HepG2 (cell line): Measurements from ENCODE around the gene MARF1. TPM values are rescaled to one million over a fixed set of nuclear protein-coding genes. Genes with fewer than 3 reads are reported as not detected.

Source experiments
- HDAC1 ChIP-seq: sonication (generic); formaldehyde crosslinking; IDR thresholded peaks from 2 replicates; pipeline ENCODE4 v1.5.1; 2020; ENCODE audit warnings: mild to moderate bottlenecking, missing genetic modification reagents
- TOE1 ChIP-seq: sonication (generic); formaldehyde crosslinking; IDR thresholded peaks from 2 replicates; pipeline ENCODE4 v1.4.0; 2020; ENCODE audit warnings: mild to moderate bottlenecking, missing genetic modification reagents
- WIZ ChIP-seq: sonication (generic); formaldehyde crosslinking; IDR thresholded peaks from 2 replicates; pipeline ENCODE4 v1.5.1; 2020; ENCODE audit warnings: mild to moderate bottlenecking, missing genetic modification reagents
- ZNF136 ChIP-seq: sonication (generic); formaldehyde crosslinking; IDR thresholded peaks from 2 replicates; pipeline ENCODE4 v1.8.1; 2022; ENCODE audit warnings: low read depth, mild to moderate bottlenecking, moderate library complexity, missing genetic modification reagents
- ZNF782 ChIP-seq: sonication (generic); formaldehyde crosslinking; IDR thresholded peaks from 2 replicates; pipeline ENCODE4 v1.4.0; 2020; ENCODE audit warnings: missing genetic modification reagents, mild to moderate bottlenecking, borderline replicate concordance
- polyA plus RNA-seq, 8 experiments: library from polyadenylated mRNA; depleted of rRNA in 3 of 8; stranded (reverse) in 7 of 8; unstranded in 1 of 8; fragments of >200 nt; fragmentation: Illumina TruSeq in 4 of 8; extraction: Trizol in 4 of 8; gene quantifications; 2 replicates each; pipeline versions ENCODE4 v1.2.1 to v1.2.3, GENCODE V29; 2011 to 2016; ENCODE audit warnings: low read depth in 4 of 8, missing spikeins in 1 of 8, mixed read lengths in 1 of 8; ENCODE audit not compliant: insufficient read depth in 1 of 8
- total RNA-seq, 5 experiments: library from RNA; depleted of rRNA; stranded (reverse); fragments of >200 nt; fragmentation: Illumina TruSeq; extraction: Trizol; gene quantifications; 2 replicates each; pipeline ENCODE4 v1.2.3, GENCODE V29; 2016; ENCODE audit warnings: low read depth in 1 of 5
- TF ChIP-seq, protein P1 (sequence below): sonication (generic); formaldehyde crosslinking; IDR thresholded peaks from 2 replicates; pipeline ENCODE4 v1.9.0; 2021; ENCODE audit warnings: mild to moderate bottlenecking, missing genetic modification reagents
- TF ChIP-seq, protein P2 (sequence below): sonication (generic); formaldehyde crosslinking; IDR thresholded peaks from 2 replicates; pipeline ENCODE4 v1.4.0; 2020; ENCODE audit warnings: mild to moderate bottlenecking, missing genetic modification reagents
- TF ChIP-seq, protein P3 (sequence below): sonication (generic); formaldehyde crosslinking; IDR thresholded peaks from 2 replicates; pipeline ENCODE4 v1.4.0; 2020; ENCODE audit warnings: low read depth, mild to moderate bottlenecking, missing genetic modification reagents
- TF ChIP-seq, protein P4 (sequence below): sonication (generic); formaldehyde crosslinking; IDR thresholded peaks from 2 replicates; pipeline ENCODE4 v1.4.0; 2020; ENCODE audit warnings: missing genetic modification reagents
- TF ChIP-seq, protein P5 (sequence below): sonication (generic); formaldehyde crosslinking; IDR thresholded peaks from 2 replicates; pipeline ENCODE4 v1.4.0; 2020; ENCODE audit warnings: missing genetic modification reagents

The MARF1 gene
- total and polyA plus RNA-seq, 2 of the 13 experiments (the other 11 are each of a cell fraction or from before 2014, with no cell fraction given), result 8.7 to 20.7 TPM

DNA sequence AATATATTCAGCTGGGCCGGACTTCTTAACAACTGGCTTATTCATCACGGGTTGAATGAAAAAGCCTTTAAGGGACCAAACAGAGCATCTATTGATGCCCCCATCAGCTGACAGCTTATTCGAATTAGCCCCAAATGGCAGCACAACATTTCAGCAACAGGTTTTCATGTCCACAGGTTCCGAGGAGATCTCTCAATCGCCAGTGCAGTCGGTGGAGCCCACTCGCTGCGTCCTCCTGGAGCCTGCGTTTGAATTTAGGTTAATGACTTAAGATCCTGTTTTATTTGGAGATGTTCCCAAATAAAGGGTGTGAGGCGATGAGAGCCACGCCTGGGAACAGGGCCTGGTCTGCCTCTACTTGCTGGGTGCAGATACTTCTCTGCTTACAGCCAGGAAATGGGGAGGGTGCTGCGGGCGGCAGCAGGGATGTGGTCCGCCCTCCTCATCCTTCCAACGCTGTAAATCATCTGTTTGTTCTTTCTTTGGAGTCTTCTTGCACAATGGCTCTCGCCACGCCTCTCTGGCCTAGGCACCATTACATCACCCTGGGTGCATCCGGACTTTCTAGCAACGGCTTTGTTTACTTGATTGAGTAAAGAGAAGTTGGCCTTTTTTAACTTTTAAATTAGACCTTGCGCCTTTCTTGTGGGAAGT lies 29.7 kb upstream of the MARF1 start (continued):
- TF ChIP-seq, protein P1, sequence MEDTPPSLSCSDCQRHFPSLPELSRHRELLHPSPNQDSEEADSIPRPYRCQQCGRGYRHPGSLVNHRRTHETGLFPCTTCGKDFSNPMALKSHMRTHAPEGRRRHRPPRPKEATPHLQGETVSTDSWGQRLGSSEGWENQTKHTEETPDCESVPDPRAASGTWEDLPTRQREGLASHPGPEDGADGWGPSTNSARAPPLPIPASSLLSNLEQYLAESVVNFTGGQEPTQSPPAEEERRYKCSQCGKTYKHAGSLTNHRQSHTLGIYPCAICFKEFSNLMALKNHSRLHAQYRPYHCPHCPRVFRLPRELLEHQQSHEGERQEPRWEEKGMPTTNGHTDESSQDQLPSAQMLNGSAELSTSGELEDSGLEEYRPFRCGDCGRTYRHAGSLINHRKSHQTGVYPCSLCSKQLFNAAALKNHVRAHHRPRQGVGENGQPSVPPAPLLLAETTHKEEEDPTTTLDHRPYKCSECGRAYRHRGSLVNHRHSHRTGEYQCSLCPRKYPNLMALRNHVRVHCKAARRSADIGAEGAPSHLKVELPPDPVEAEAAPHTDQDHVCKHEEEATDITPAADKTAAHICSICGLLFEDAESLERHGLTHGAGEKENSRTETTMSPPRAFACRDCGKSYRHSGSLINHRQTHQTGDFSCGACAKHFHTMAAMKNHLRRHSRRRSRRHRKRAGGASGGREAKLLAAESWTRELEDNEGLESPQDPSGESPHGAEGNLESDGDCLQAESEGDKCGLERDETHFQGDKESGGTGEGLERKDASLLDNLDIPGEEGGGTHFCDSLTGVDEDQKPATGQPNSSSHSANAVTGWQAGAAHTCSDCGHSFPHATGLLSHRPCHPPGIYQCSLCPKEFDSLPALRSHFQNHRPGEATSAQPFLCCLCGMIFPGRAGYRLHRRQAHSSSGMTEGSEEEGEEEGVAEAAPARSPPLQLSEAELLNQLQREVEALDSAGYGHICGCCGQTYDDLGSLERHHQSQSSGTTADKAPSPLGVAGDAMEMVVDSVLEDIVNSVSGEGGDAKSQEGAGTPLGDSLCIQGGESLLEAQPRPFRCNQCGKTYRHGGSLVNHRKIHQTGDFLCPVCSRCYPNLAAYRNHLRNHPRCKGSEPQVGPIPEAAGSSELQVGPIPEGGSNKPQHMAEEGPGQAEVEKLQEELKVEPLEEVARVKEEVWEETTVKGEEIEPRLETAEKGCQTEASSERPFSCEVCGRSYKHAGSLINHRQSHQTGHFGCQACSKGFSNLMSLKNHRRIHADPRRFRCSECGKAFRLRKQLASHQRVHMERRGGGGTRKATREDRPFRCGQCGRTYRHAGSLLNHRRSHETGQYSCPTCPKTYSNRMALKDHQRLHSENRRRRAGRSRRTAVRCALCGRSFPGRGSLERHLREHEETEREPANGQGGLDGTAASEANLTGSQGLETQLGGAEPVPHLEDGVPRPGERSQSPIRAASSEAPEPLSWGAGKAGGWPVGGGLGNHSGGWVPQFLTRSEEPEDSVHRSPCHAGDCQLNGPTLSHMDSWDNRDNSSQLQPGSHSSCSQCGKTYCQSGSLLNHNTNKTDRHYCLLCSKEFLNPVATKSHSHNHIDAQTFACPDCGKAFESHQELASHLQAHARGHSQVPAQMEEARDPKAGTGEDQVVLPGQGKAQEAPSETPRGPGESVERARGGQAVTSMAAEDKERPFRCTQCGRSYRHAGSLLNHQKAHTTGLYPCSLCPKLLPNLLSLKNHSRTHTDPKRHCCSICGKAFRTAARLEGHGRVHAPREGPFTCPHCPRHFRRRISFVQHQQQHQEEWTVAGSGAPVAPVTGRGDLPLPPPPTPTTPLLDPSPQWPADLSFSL (CRISPR knock-in tag), result peak; percentile 33; the same call in 1 of the 2 replicates
- TF ChIP-seq TOE1 (CRISPR knock-in tag), result peak; percentile 98
- TF ChIP-seq, protein P2, sequence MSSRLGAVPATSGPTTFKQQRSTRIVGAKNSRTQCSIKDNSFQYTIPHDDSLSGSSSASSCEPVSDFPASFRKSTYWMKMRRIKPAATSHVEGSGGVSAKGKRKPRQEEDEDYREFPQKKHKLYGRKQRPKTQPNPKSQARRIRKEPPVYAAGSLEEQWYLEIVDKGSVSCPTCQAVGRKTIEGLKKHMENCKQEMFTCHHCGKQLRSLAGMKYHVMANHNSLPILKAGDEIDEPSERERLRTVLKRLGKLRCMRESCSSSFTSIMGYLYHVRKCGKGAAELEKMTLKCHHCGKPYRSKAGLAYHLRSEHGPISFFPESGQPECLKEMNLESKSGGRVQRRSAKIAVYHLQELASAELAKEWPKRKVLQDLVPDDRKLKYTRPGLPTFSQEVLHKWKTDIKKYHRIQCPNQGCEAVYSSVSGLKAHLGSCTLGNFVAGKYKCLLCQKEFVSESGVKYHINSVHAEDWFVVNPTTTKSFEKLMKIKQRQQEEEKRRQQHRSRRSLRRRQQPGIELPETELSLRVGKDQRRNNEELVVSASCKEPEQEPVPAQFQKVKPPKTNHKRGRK (CRISPR knock-in tag), result no peak
- peak; percentile 99 for TF ChIP-seq HDAC1
- TF ChIP-seq ZNF136, result no peak
- TF ChIP-seq WIZ (CRISPR knock-in tag), result no peak
- TF ChIP-seq, protein P3, sequence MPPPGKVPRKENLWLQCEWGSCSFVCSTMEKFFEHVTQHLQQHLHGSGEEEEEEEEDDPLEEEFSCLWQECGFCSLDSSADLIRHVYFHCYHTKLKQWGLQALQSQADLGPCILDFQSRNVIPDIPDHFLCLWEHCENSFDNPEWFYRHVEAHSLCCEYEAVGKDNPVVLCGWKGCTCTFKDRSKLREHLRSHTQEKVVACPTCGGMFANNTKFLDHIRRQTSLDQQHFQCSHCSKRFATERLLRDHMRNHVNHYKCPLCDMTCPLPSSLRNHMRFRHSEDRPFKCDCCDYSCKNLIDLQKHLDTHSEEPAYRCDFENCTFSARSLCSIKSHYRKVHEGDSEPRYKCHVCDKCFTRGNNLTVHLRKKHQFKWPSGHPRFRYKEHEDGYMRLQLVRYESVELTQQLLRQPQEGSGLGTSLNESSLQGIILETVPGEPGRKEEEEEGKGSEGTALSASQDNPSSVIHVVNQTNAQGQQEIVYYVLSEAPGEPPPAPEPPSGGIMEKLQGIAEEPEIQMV (CRISPR knock-in tag), result peak; percentile 93
- TF ChIP-seq, protein P4, sequence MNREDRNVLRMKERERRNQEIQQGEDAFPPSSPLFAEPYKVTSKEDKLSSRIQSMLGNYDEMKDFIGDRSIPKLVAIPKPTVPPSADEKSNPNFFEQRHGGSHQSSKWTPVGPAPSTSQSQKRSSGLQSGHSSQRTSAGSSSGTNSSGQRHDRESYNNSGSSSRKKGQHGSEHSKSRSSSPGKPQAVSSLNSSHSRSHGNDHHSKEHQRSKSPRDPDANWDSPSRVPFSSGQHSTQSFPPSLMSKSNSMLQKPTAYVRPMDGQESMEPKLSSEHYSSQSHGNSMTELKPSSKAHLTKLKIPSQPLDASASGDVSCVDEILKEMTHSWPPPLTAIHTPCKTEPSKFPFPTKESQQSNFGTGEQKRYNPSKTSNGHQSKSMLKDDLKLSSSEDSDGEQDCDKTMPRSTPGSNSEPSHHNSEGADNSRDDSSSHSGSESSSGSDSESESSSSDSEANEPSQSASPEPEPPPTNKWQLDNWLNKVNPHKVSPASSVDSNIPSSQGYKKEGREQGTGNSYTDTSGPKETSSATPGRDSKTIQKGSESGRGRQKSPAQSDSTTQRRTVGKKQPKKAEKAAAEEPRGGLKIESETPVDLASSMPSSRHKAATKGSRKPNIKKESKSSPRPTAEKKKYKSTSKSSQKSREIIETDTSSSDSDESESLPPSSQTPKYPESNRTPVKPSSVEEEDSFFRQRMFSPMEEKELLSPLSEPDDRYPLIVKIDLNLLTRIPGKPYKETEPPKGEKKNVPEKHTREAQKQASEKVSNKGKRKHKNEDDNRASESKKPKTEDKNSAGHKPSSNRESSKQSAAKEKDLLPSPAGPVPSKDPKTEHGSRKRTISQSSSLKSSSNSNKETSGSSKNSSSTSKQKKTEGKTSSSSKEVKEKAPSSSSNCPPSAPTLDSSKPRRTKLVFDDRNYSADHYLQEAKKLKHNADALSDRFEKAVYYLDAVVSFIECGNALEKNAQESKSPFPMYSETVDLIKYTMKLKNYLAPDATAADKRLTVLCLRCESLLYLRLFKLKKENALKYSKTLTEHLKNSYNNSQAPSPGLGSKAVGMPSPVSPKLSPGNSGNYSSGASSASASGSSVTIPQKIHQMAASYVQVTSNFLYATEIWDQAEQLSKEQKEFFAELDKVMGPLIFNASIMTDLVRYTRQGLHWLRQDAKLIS (CRISPR knock-in tag), result peak; percentile 86; the same call in 1 of the 2 replicates
- TF ChIP-seq, protein P5, sequence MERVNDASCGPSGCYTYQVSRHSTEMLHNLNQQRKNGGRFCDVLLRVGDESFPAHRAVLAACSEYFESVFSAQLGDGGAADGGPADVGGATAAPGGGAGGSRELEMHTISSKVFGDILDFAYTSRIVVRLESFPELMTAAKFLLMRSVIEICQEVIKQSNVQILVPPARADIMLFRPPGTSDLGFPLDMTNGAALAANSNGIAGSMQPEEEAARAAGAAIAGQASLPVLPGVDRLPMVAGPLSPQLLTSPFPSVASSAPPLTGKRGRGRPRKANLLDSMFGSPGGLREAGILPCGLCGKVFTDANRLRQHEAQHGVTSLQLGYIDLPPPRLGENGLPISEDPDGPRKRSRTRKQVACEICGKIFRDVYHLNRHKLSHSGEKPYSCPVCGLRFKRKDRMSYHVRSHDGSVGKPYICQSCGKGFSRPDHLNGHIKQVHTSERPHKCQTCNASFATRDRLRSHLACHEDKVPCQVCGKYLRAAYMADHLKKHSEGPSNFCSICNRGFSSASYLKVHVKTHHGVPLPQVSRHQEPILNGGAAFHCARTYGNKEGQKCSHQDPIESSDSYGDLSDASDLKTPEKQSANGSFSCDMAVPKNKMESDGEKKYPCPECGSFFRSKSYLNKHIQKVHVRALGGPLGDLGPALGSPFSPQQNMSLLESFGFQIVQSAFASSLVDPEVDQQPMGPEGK (CRISPR knock-in tag), result peak; percentile 94
- peak; percentile 45; the same call in 1 of the 2 replicates for TF ChIP-seq ZNF782
